H1 (cell line): Measurements from ENCODE around the gene RRP9. TPM values are rescaled to one million over a fixed set of nuclear protein-coding genes. Genes with fewer than 3 reads are reported as not detected.

Experiments used
- EGR1 ChIP-seq: IDR thresholded peaks from 2 replicates; pipeline ENCODE4 v1.6.1; 2011; ENCODE audit warnings: low read depth, low read length, borderline replicate concordance
- EZH2 ChIP-seq: fragments of 200-600 bp; sonication (generic); IDR thresholded peaks from 2 replicates; pipeline ENCODE4 v1.7.1; 2012; ENCODE audit warnings: low read depth, mild to moderate bottlenecking, moderate library complexity, low read length, inconsistent platforms; ENCODE audit not compliant: severe bottlenecking
- HDAC6 ChIP-seq: IDR thresholded peaks from one replicate; pipeline ENCODE4 v1.7.1; 2012; ENCODE audit warnings: low read depth, mild to moderate bottlenecking, inconsistent platforms, low read length, moderate library complexity
- JUN ChIP-seq: IDR thresholded peaks from 2 replicates; pipeline ENCODE4 v1.6.1; 2011; ENCODE audit warnings: low read depth, mild to moderate bottlenecking, improper control_type of control experiment, low read length
- RAD21 ChIP-seq, 2 experiments: IDR thresholded peaks in 1 of 2; conservative IDR thresholded peaks in 1 of 2; 2 replicates each; pipeline ENCODE4 v1.6.1; 2011; ENCODE audit warnings: low read depth in 2 of 2, low read length in 2 of 2, improper control_type of control experiment in 1 of 2, inconsistent platforms in 1 of 2, mild to moderate bottlenecking in 1 of 2, moderate library complexity in 1 of 2
- SAP30 ChIP-seq: fragments of 300-600 bp; sonication (generic); IDR thresholded peaks from 2 replicates; pipeline ENCODE4 v1.7.1; 2012; ENCODE audit warnings: low read length, moderate library complexity, mild to moderate bottlenecking, inconsistent platforms; ENCODE audit not compliant: insufficient read depth, insufficient replicate concordance
- SIN3A ChIP-seq, 2 experiments: IDR thresholded peaks in 1 of 2; conservative IDR thresholded peaks in 1 of 2; 2 replicates each; pipeline ENCODE4 v1.6.1; 2011 to 2012; ENCODE audit warnings: low read length in 2 of 2, improper control_type of control experiment in 1 of 2, low read depth in 1 of 2, mild to moderate bottlenecking in 1 of 2
- ZNF274 ChIP-seq: IDR thresholded peaks from 2 replicates; pipeline ENCODE4 v1.7.0; 2012; ENCODE audit warnings: low read length, borderline replicate concordance; ENCODE audit errors: extremely low read depth
- polyA plus RNA-seq, 7 experiments: library from polyadenylated mRNA; depleted of rRNA in 3 of 7; stranded (reverse) in 5 of 7; unstranded in 2 of 7; fragments of >200 nt in 5 of 7; fragments of 200-250 nt in 2 of 7; gene quantifications; 1 replicate in 5 of 7; 2 replicates in 1 of 7; 4 replicates in 1 of 7; pipeline versions ENCODE4 v1.2.1 to v1.2.3, GENCODE V29; 2011 to 2013; ENCODE audit warnings: missing spikeins in 2 of 7, mixed read lengths in 2 of 7
- total RNA-seq: library from RNA; stranded (reverse); fragmentation: NEBNext Ultra II Directional; extraction: Animal tissue kit (Norgen Biotek cat#: 25700); gene quantifications from 2 replicates; pipeline ENCODE4 v1.2.1, GENCODE V29; 2021
- TF ChIP-seq, protein P1 (sequence below): fragments of 300-600 bp; sonication (generic); IDR thresholded peaks from 2 replicates; pipeline ENCODE4 v1.7.1; 2012; ENCODE audit warnings: low read length, moderate library complexity, mild to moderate bottlenecking, inconsistent platforms; ENCODE audit not compliant: insufficient replicate concordance

RRP9 gene
- total and polyA plus RNA-seq, 2 of the 8 experiments (the other 6 are each of a cell fraction or from before 2014, with no cell fraction given), result 55.6 to 68.9 TPM

- TF ChIP-seq RAD21 (IDR thresholded peaks at IDR 0.05 in 1 of 2, conservative IDR thresholded peaks at IDR 0.05 in 1 of 2; ENCODE audit: low read depth in 2 of 2, low read length in 2 of 2), result no peak
- TF ChIP-seq SIN3A (conservative IDR thresholded peaks at IDR 0.05 in 1 of 2, IDR thresholded peaks at IDR 0.05 in 1 of 2; ENCODE audit: low read depth in 1 of 2, low read length in 2 of 2), result no peak
- TF ChIP-seq EZH2, result no peak
- TF ChIP-seq HDAC6, result no peak
- no peak for TF ChIP-seq SAP30
- TF ChIP-seq EGR1, result no peak
- TF ChIP-seq JUN, result no peak
- TF ChIP-seq ZNF274, result no peak
- TF ChIP-seq, protein P1, sequence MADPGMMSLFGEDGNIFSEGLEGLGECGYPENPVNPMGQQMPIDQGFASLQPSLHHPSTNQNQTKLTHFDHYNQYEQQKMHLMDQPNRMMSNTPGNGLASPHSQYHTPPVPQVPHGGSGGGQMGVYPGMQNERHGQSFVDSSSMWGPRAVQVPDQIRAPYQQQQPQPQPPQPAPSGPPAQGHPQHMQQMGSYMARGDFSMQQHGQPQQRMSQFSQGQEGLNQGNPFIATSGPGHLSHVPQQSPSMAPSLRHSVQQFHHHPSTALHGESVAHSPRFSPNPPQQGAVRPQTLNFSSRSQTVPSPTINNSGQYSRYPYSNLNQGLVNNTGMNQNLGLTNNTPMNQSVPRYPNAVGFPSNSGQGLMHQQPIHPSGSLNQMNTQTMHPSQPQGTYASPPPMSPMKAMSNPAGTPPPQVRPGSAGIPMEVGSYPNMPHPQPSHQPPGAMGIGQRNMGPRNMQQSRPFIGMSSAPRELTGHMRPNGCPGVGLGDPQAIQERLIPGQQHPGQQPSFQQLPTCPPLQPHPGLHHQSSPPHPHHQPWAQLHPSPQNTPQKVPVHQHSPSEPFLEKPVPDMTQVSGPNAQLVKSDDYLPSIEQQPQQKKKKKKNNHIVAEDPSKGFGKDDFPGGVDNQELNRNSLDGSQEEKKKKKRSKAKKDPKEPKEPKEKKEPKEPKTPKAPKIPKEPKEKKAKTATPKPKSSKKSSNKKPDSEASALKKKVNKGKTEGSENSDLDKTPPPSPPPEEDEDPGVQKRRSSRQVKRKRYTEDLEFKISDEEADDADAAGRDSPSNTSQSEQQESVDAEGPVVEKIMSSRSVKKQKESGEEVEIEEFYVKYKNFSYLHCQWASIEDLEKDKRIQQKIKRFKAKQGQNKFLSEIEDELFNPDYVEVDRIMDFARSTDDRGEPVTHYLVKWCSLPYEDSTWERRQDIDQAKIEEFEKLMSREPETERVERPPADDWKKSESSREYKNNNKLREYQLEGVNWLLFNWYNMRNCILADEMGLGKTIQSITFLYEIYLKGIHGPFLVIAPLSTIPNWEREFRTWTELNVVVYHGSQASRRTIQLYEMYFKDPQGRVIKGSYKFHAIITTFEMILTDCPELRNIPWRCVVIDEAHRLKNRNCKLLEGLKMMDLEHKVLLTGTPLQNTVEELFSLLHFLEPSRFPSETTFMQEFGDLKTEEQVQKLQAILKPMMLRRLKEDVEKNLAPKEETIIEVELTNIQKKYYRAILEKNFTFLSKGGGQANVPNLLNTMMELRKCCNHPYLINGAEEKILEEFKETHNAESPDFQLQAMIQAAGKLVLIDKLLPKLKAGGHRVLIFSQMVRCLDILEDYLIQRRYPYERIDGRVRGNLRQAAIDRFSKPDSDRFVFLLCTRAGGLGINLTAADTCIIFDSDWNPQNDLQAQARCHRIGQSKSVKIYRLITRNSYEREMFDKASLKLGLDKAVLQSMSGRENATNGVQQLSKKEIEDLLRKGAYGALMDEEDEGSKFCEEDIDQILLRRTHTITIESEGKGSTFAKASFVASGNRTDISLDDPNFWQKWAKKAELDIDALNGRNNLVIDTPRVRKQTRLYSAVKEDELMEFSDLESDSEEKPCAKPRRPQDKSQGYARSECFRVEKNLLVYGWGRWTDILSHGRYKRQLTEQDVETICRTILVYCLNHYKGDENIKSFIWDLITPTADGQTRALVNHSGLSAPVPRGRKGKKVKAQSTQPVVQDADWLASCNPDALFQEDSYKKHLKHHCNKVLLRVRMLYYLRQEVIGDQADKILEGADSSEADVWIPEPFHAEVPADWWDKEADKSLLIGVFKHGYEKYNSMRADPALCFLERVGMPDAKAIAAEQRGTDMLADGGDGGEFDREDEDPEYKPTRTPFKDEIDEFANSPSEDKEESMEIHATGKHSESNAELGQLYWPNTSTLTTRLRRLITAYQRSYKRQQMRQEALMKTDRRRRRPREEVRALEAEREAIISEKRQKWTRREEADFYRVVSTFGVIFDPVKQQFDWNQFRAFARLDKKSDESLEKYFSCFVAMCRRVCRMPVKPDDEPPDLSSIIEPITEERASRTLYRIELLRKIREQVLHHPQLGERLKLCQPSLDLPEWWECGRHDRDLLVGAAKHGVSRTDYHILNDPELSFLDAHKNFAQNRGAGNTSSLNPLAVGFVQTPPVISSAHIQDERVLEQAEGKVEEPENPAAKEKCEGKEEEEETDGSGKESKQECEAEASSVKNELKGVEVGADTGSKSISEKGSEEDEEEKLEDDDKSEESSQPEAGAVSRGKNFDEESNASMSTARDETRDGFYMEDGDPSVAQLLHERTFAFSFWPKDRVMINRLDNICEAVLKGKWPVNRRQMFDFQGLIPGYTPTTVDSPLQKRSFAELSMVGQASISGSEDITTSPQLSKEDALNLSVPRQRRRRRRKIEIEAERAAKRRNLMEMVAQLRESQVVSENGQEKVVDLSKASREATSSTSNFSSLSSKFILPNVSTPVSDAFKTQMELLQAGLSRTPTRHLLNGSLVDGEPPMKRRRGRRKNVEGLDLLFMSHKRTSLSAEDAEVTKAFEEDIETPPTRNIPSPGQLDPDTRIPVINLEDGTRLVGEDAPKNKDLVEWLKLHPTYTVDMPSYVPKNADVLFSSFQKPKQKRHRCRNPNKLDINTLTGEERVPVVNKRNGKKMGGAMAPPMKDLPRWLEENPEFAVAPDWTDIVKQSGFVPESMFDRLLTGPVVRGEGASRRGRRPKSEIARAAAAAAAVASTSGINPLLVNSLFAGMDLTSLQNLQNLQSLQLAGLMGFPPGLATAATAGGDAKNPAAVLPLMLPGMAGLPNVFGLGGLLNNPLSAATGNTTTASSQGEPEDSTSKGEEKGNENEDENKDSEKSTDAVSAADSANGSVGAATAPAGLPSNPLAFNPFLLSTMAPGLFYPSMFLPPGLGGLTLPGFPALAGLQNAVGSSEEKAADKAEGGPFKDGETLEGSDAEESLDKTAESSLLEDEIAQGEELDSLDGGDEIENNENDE, result no peak
Measured at GRCh38 chr3:51977446-51978142, 35.9 kb upstream of the RRP9 start (continued).
